Epithelial cell of proximal tubule (primary cell): ENCODE results near the gene CNPY1. TPM values are rescaled to one million over a fixed set of nuclear protein-coding genes. Genes with fewer than 3 reads are reported as not detected.

ENCODE experiments used
- DNase-seq: peaks from one replicate; pipeline ENCODE4 v3.0.0-alpha.2; 2011; ENCODE audit warnings: low read depth
- H3K4me3 ChIP-seq: 2 replicates; pipeline ENCODE4 v1.5.1; 2011; ENCODE audit warnings: low read depth, mild to moderate bottlenecking, low read length
- CTCF ChIP-seq: conservative IDR thresholded peaks from 2 replicates; pipeline ENCODE4 v1.5.1; 2012; ENCODE audit warnings: low read depth, mild to moderate bottlenecking, low read length
- total RNA-seq: library from RNA; depleted of rRNA; stranded (reverse); fragments of >200 nt; gene quantifications from 2 replicates; pipeline ENCODE4 v1.2.3, GENCODE V29; 2015

CNPY1 gene
- total RNA-seq, 1 donor from 2014 or later: not detected

GRCh38 chr7:155482511-155483183, 63.7 kb downstream of the CNPY1 start:
- no peak for TF ChIP-seq CTCF
- no peak overlapping the region for H3K4me3 ChIP-seq
- no peak for DNase-seq

GRCh38 chr7:155481764-155482163, 64.6 kb downstream of the CNPY1 start:
- DNase-seq: no peak
- H3K4me3 ChIP-seq: no peak overlapping the region
- no peak for TF ChIP-seq CTCF

- no peak overlapping the region for H3K4me3 ChIP-seq
- no peak for DNase-seq
- no peak for TF ChIP-seq CTCF
Measured at GRCh38 chr7:155477476-155477875, 68.9 kb downstream of the CNPY1 start.

- H3K4me3 ChIP-seq: no peak overlapping the region
- DNase-seq: peak; percentile 36
- TF ChIP-seq CTCF: no peak
Measured at GRCh38 chr7:155471718-155472117, 74.6 kb downstream of the CNPY1 start.

- H3K4me3 ChIP-seq: peak overlapping the region; percentile 31
- DNase-seq: peak; percentile 25
- TF ChIP-seq CTCF: no peak
Measured at GRCh38 chr7:155470686-155471638, 75.4 kb downstream of the CNPY1 start.

GRCh38 chr7:155470186-155470487, 76.2 kb downstream of the CNPY1 start:
- H3K4me3 ChIP-seq: no peak overlapping the region
- DNase-seq: no peak
- no peak for TF ChIP-seq CTCF
